22Rv1 (cell line): ENCODE data around the gene TMPRSS6.
A peak's percentile ranks its signal among the peaks of the same experiment; 100 is the strongest.

Experiments used
- H3K27ac ChIP-seq: fragments of 450-650 bp; 2 replicates; pipeline ENCODE4 v1.5.1; 2017
- ZFX ChIP-seq: fragments of 450-650 bp; IDR thresholded peaks from 2 replicates; pipeline ENCODE4 v1.6.1; 2017; ENCODE audit warnings: antibody characterized with exemption, borderline replicate concordance
- TF ChIP-seq, protein P1 (sequence below): fragments of 450-650 bp; IDR thresholded peaks from 2 replicates; pipeline ENCODE4 v1.5.1; 2017; ENCODE audit warnings: mild to moderate bottlenecking

The TMPRSS6 gene

DNA sequence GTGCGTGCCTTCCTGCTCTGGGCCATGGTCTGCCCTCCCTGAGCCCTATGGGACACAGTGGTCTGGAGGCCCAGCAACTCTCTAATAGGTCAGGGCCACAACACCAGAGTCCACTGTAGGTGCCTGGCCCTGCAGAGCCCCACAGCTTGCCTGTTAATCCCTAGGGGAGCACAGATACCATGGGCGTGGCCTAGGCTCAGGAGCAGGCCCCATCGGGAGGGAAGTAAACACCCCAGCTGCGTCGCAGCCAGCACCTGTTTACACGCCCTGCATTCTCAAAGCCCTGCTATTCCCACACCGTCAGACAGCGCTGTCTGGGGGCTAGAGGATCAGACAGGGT is 55.5 kb downstream of the TMPRSS6 start:
- H3K27ac ChIP-seq: no peak overlapping the region
- TF ChIP-seq, protein P1, sequence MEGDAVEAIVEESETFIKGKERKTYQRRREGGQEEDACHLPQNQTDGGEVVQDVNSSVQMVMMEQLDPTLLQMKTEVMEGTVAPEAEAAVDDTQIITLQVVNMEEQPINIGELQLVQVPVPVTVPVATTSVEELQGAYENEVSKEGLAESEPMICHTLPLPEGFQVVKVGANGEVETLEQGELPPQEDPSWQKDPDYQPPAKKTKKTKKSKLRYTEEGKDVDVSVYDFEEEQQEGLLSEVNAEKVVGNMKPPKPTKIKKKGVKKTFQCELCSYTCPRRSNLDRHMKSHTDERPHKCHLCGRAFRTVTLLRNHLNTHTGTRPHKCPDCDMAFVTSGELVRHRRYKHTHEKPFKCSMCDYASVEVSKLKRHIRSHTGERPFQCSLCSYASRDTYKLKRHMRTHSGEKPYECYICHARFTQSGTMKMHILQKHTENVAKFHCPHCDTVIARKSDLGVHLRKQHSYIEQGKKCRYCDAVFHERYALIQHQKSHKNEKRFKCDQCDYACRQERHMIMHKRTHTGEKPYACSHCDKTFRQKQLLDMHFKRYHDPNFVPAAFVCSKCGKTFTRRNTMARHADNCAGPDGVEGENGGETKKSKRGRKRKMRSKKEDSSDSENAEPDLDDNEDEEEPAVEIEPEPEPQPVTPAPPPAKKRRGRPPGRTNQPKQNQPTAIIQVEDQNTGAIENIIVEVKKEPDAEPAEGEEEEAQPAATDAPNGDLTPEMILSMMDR: no peak

DNA sequence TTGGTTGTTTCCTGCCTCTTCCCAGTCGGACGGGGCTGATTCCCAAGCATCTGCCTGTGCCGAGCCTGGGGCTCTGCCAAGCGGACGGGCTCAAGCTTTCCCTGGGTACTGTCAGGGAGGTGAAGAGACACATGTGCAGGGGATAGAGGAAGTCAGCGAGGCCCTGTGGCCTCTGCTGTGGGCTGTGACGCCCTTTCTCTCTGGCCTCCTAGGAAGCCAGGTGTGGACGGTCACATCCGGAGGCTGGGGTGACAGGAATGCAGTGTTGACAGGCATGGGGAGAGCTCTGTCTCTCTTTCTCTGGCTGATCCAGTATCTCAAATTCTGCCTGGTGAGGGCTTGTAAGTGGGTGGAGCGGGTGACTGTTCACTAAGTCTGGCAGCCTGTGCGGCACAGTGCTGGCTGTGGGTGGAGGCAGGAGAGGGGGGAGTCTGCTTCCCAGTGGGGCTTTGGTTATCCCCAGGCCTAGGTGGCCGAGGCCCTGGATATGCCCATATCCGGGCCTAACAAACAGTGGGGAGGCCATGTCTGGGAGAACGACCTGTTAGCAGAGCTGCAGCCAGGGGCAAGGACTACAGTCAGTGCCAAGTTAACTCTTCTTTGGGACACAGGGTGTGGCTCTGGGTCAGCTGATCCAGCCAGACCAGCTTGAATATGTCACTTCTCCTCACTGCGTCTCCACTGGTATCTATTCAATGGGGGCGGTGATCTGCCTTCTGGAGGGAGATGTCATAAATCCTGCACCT is 56.0 kb downstream of the TMPRSS6 start:
- no peak overlapping the region for H3K27ac ChIP-seq
- TF ChIP-seq, protein P1: no peak
- no peak for TF ChIP-seq ZFX

DNA sequence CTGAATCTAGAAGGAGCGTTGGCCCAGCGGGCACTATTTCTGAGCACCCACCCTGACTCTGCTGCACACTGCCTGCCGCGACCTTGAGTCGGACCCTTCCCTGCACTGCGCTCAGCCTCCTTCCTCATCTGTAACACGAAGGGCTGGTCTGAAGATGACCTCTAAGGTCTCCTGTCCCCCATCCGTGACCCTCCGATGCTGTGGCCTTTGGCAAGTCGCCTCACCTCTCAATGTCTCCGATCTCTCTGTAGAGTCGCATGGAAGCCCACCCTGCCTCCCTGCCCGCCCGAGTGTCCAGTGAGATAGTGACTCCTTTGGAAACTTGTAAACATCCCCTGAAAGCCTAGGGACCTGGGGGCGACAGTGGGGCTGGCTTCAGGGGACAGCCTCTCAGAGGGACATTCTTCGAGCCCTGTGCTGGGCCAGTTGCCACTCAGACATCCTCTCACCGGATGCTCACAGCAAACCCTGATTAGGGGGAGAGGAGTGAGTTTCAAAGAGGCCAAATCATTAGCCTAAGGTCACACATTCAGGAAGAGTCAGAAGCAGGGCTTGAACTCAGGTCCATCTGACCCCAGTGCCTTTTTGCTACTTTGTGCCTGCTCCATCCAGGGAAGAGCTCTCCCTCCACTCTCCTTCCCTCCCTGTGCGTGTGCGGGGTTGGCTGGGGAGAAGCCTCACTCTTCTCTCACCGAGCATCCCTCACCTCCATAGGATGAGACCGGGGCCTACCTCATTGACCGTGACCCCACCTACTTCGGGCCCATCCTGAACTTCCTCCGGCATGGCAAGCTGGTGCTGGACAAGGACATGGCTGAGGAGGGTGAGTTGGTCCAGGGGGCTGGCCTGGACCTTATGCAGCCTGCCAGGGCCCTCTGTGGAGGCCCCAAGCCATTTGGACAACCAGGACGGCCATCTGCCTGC is 56.9 kb downstream of the TMPRSS6 start:
- H3K27ac ChIP-seq: no peak overlapping the region
- TF ChIP-seq, protein P1: no peak
- no peak for TF ChIP-seq ZFX

DNA sequence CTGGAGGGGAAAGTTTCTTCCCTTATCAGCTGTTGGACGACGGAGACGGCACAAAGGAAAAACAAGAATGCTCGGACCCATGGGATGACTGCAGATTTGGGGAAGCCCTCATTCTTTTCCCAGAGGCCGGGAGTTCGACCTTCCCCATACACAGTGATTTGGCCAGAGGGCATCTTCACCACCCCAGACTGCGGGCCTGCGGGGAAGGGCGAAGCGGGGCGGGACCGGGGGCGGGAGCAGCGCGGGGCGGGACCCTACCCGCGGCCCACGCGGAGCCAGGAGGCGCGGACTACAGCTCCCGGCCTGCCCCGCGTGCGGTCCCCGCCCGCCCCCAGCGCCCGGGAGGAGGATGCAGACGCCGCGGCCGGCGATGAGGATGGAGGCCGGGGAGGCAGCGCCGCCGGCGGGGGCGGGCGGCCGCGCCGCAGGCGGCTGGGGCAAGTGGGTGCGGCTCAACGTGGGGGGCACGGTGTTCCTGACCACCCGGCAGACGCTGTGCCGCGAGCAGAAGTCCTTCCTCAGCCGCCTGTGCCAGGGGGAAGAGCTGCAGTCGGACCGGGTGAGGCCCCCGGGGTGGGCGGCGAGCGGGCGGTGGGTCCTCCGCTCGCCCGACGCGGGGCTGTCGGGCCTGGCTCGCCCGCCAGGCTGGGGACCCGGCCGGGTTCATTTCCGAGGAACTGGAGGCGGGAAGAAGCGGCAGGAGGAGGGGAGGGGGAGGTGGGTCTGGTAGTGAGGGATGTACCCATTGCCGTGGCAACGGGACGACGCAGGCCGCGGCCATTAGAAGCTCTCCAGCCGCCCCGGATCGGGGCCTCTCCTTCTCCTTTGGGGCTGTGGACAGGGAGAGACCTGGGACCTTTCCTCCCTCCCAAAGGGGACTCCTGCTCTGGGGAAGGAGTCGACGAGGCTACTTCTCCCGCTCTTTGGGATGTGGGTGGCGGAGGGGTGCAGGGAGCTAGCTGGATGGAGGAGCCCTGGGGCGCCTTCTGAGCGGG is 57.8 kb downstream of the TMPRSS6 start, which contains the start of gene KCTD17:
Gene KCTD17, plus strand, starts transcription at position 352 of the 995 bp plus-strand sequence. Its CDS starts 19 bp downstream, at position 371.
- TF ChIP-seq ZFX: no peak
- TF ChIP-seq, protein P1: peak; percentile 34
- no peak within 1 kb of the TSS for H3K27ac ChIP-seq

DNA sequence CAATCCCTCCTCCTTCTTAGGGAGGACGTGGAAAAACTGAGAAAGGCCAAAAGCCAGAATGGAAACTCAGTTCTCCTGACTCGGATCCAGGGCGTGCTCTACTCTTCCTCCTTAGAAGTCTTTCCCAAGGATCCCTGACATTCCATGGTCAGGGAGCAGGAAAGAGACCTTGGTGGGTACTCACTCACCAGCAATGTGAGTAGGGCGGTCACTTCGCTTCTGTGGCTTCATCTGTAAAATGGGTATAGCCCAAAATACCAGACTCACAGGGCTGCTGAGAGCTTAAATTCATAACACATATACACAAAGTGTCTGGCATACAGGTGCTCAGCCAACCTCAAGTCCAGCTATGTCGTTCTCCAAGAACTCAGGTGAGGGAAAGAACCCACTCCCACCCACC is 58.6 kb downstream of the TMPRSS6 start:
- H3K27ac ChIP-seq: no peak overlapping the region
- TF ChIP-seq, protein P1: no peak

DNA sequence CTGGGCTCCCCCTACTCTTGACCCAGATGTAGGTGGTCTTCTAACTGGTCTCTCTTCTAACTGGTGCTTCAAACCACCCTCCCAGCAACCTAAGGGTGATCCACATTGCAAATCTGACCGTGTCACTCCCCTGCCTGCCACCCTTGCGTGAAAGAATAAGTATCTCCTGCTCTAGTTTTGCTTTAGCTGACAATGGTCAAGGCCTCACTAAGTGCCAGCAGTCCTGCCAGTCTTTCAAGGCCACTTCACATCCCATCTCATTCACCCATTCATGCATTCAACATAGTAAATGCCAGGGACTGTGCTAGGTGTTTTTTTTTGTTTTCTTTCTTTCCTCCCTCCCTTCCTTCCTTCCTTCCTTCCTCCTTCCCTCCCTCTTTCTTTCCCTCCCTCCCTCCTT is 60.3 kb downstream of the TMPRSS6 start:
- H3K27ac ChIP-seq: no peak overlapping the region
- TF ChIP-seq, protein P1: no peak
- no peak for TF ChIP-seq ZFX
